ENCODE measurements around the gene NCLN.
A peak's percentile ranks its signal among the peaks of the same experiment; 100 is the strongest.
"Not testable (repeated sequence)": the region's sequence is repeated elsewhere in the genome, so short reads cannot be mapped to it uniquely, and the experiment has no call there.

The NCLN gene

GRCh38 chr19:3233116-3233515, 47.4 kb downstream of the NCLN start:
- no peak for FAIRE-seq
- no peak for DNase-seq (ENCODE audit: insufficient read length, low spot score)
- TF ChIP-seq, protein P1, sequence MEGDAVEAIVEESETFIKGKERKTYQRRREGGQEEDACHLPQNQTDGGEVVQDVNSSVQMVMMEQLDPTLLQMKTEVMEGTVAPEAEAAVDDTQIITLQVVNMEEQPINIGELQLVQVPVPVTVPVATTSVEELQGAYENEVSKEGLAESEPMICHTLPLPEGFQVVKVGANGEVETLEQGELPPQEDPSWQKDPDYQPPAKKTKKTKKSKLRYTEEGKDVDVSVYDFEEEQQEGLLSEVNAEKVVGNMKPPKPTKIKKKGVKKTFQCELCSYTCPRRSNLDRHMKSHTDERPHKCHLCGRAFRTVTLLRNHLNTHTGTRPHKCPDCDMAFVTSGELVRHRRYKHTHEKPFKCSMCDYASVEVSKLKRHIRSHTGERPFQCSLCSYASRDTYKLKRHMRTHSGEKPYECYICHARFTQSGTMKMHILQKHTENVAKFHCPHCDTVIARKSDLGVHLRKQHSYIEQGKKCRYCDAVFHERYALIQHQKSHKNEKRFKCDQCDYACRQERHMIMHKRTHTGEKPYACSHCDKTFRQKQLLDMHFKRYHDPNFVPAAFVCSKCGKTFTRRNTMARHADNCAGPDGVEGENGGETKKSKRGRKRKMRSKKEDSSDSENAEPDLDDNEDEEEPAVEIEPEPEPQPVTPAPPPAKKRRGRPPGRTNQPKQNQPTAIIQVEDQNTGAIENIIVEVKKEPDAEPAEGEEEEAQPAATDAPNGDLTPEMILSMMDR (IDR thresholded peaks at IDR 0.05; ENCODE audit: insufficient read depth, missing control alignments): no peak

DNA sequence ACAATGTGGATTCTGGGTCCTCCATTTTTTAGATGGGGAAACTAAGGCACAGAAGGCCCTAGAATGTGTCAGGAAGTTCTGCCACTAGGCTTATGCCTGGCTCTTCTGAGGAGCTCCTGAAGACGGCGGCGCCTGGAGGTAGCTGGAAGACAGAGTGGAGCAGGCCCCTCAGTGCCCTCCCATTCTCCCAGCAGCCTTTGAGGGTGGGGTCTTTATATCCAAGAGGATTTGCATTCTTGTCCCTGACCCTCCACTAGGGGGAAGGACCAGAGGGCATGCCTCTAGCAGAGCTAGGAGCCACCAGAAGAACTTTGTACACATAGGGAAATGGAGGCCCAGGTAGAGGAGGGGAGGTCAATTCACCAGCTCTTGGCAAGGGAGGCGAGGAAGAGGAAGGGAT, 48.1 kb downstream of the NCLN start:
- FAIRE-seq (no peak), DNase-seq (ENCODE audit: insufficient read length, low spot score) (no peak)
- TF ChIP-seq, protein P1 (IDR thresholded peaks at IDR 0.05; ENCODE audit: insufficient read depth, missing control alignments): no peak

DNA sequence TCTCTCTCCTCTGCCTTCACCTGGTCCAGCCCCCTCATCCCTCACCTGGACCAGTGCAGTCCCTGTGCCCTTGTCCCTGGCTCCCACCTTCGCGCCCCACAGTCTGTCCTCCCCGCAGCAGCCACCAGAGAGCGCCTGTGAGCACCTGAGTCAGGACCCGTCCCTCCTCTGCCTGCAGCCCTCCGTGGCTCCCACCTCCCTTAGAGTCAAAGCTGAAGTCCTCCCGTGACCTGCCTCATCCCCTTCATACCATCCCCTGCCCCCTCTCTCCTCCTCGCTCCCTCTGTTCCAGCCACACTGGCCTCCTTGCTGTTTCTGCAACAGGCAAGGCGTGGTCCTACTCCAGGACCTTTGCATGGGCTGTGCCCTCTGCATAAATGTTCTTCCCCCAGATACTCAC, 49.1 kb downstream of the NCLN start:
- TF ChIP-seq, protein P1 (IDR thresholded peaks at IDR 0.05; ENCODE audit: insufficient read depth, missing control alignments): peak; percentile 15
- no peak for FAIRE-seq
- no peak for DNase-seq (ENCODE audit: insufficient read length, low spot score)

- not testable (repeated sequence) for FAIRE-seq
Measured at GRCh38 chr19:3235604-3236003, 49.9 kb downstream of the NCLN start.

GRCh38 chr19:3236272-3236671, 50.5 kb downstream of the NCLN start:
- TF ChIP-seq, protein P1 (IDR thresholded peaks at IDR 0.05; ENCODE audit: insufficient read depth, missing control alignments): no peak
- DNase-seq (ENCODE audit: insufficient read length, low spot score): no peak
- no peak for FAIRE-seq

More at GRCh38 chr19:3235604-3236003, 49.9 kb downstream of the NCLN start:
- DNase-seq (ENCODE audit: insufficient read length, low spot score): not testable (repeated sequence)

DNA sequence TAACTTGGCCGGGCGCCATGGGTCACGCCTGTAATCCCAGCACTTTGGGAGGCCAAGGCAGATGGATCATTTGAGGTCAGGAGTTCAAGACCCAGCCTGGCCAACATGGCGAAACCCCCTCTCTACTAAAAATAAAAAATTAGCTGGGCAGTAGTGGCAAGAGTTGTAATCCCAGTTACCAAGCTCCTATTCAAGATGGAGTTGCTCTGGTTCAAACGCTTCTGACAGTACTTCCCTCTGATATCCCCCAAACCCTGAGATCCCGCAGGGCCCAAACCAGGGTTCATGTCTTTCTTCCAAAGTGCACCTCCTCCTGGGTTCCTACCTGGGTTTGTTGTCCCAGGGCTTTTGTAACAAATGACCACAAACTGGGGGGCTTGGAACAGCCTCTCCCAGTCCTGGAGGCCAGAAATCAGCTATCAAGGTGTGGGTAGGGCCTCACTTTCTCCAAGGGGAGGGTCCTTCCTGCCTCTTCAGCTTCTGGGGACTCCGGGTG, 52.4 kb downstream of the NCLN start:
- DNase-seq (ENCODE audit: insufficient read length, low spot score) (no peak), FAIRE-seq (no peak)
- TF ChIP-seq, protein P1 (IDR thresholded peaks at IDR 0.05; ENCODE audit: insufficient read depth, missing control alignments): no peak

DNA sequence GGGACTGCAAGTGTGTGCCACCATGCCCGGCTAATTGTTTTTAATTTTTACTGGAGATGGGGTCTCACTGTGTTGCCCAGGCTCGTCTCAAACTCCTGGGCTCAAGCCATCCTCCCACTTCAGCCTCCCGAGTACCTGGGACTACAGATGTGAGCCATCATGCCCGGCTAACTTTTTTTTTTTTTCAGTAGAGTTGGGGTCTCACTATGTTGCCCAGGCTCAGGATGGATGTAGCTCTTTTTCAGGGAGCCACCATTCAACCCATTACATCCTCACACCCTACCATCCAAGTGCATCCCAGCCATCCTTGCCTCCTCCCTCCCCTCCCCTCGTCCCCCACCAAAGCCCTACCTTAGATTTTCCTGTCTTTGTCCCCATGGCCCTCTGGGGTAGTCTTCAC, 53.6 kb downstream of the NCLN start:
- DNase-seq (ENCODE audit: insufficient read length, low spot score) (no peak), FAIRE-seq (no peak)
- TF ChIP-seq, protein P1 (IDR thresholded peaks at IDR 0.05; ENCODE audit: insufficient read depth, missing control alignments): no peak
